Measurements from ENCODE around the gene HABP4. TPM values are rescaled to one million over a fixed set of nuclear protein-coding genes. Genes with fewer than 3 reads are reported as not detected.

Gene HABP4
- total and polyA plus RNA-seq, 10 of the 15 experiments (the other 5 are each of a cell fraction or from before 2014, with no cell fraction given): 1.6 to 15.4 (median 11.6) TPM

GRCh38 chr9:96489482-96489979 lies 39.6 kb downstream of the HABP4 start:
- Histone ChIP-seq H3K79me2 (ENCODE audit: control insufficient read depth, insufficient read depth, low read length) (no peaks in the 10 kb centered on the region), H3K9ac (ENCODE audit: control insufficient read depth, insufficient read depth, low read length) (no peak overlapping the region), H3K4me2 (ENCODE audit: control insufficient read depth, insufficient read depth) (no peak overlapping the region), H2AFZ (ENCODE audit: control insufficient read depth, low read depth, low read length) (no peak overlapping the region), H3K36me3 (ENCODE audit: control insufficient read depth in 2 of 2, insufficient read depth in 2 of 2, low read length in 1 of 2) (no peaks in the 10 kb centered on the region), H4K20me1 (ENCODE audit: control insufficient read depth, insufficient read depth) (no peaks in the 10 kb centered on the region), H3K27ac (ENCODE audit: control insufficient read depth, insufficient read depth) (no peak overlapping the region), H3K4me3 (no peak overlapping the region), H3K27me3 (replicated peaks in 1 of 2; ENCODE audit: control insufficient read depth in 2 of 2, insufficient read depth in 2 of 2, low read length in 1 of 2) (no peaks in the 10 kb centered on the region), H3K4me1 (ENCODE audit: control insufficient read depth, insufficient read depth, low read length) (peaks cover 11% of the 10 kb centered on the region), H3K9me3 (replicated peaks; ENCODE audit: control insufficient read depth, insufficient read depth, low read length) (no peaks in the 10 kb centered on the region)
- FAIRE-seq (no peak), DNase-seq (ENCODE audit: low read depth, low spot score) (no peak), ATAC-seq (no peak)
- POLR2A ChIA-PET: no interaction called here
- SMC1A ChIA-PET (ENCODE audit: uncharacterized antibody, unreplicated experiment): interaction anchor here (2.0 kb wide), 1 partner anchor 9 kb away, joined by 4 read pairs; no protein-coding TSS in a partner anchor
- TF ChIP-seq ZNF592 (IDR thresholded peaks at IDR 0.05) (no peak), USF2 (IDR thresholded peaks at IDR 0.05; ENCODE audit: borderline replicate concordance, low read depth, low read length) (no peak), NFYB (IDR thresholded peaks at IDR 0.05; ENCODE audit: insufficient read depth, low read depth, low read length) (no peak), BCLAF1 (IDR thresholded peaks at IDR 0.05) (no peak), BACH1 (IDR thresholded peaks at IDR 0.05; ENCODE audit: borderline replicate concordance) (no peak), NRF1 (conservative IDR thresholded peaks at IDR 0.05; ENCODE audit: low read depth, low read length) (no peak)
- intact Hi-C loops (cut with micrococcal nuclease; ENCODE audit: unreplicated experiment): no loop called here
- in situ Hi-C loops (cut with MboI): no loop called here
- CTCF ChIA-PET: no interaction called here
- 68% methylated on average over 12 of the region's 12 CpGs for WGBS (ENCODE audit: insufficient coverage, insufficient replicate concordance, low lambda C conversion rate, missing lambda C conversion rate)
- no TSS peak for BruUV-seq (replicated peaks)
- RAD21 ChIA-PET (ENCODE audit: unreplicated experiment): no interaction called here

Measured in GM12878 (cell line).